Stimulated activated naive CD8-positive, alpha-beta T cell treated with anti-CD3 and anti-CD28 coated beads, Interleukin-15, Interleukin-2, amounts not matched to agents 100 ng/mL and 50 ng/mL, for 24 hours (primary cell): ENCODE results near the gene F2.

Experiments used
- H3K27ac Mint-ChIP-seq: one replicate; pipeline ENCODE4 v1.8.0; 2021; ENCODE audit warnings: mild to moderate bottlenecking, mixed read lengths
- H3K27me3 Mint-ChIP-seq: one replicate; pipeline ENCODE4 v1.8.0; 2021; ENCODE audit warnings: mixed read lengths
- H3K36me3 Mint-ChIP-seq: one replicate; pipeline ENCODE4 v1.8.0; 2021; ENCODE audit warnings: low read depth, mixed read lengths
- H3K4me1 Mint-ChIP-seq: one replicate; pipeline ENCODE4 v1.8.0; 2021; ENCODE audit warnings: low read depth, mixed read lengths
- H3K4me3 Mint-ChIP-seq: one replicate; pipeline ENCODE4 v1.8.0; 2021; ENCODE audit warnings: mild to moderate bottlenecking, mixed read lengths
- H3K9me3 Mint-ChIP-seq: one replicate; pipeline ENCODE4 v1.8.0; 2021; ENCODE audit warnings: mixed read lengths

Gene F2

GRCh38 chr11:46719543-46720218 is 668 bp downstream of the F2 start:
- Mint-ChIP-seq H3K27ac (no peak overlapping the region), H3K4me3 (no peak overlapping the region), H3K36me3 (no peaks in the 10 kb centered on the region), H3K4me1 (no peaks in the 10 kb centered on the region), H3K9me3 (no peaks in the 10 kb centered on the region), H3K27me3 (no peaks in the 10 kb centered on the region)

GRCh38 chr11:46721286-46721685 is 2.3 kb downstream of the F2 start:
- Mint-ChIP-seq H3K36me3 (no peaks in the 10 kb centered on the region), H3K27ac (no peak overlapping the region), H3K27me3 (no peaks in the 10 kb centered on the region), H3K4me1 (no peaks in the 10 kb centered on the region), H3K4me3 (no peak overlapping the region), H3K9me3 (no peaks in the 10 kb centered on the region)

- H3K36me3 Mint-ChIP-seq = no peaks in the 10 kb centered on the region
Observed at GRCh38 chr11:46722566-46723358, 3.7 kb downstream of the F2 start.

GRCh38 chr11:46723359-46723680 is 4.3 kb downstream of the F2 start:
- no peaks in the 10 kb centered on the region for H3K36me3 Mint-ChIP-seq

More at GRCh38 chr11:46722566-46723358, 3.7 kb downstream of the F2 start:
- H3K9me3 Mint-ChIP-seq = no peaks in the 10 kb centered on the region
- no peak overlapping the region for H3K27ac Mint-ChIP-seq
- H3K27me3 Mint-ChIP-seq = no peaks in the 10 kb centered on the region
- no peak overlapping the region for H3K4me3 Mint-ChIP-seq
- no peaks in the 10 kb centered on the region for H3K4me1 Mint-ChIP-seq

DNA sequence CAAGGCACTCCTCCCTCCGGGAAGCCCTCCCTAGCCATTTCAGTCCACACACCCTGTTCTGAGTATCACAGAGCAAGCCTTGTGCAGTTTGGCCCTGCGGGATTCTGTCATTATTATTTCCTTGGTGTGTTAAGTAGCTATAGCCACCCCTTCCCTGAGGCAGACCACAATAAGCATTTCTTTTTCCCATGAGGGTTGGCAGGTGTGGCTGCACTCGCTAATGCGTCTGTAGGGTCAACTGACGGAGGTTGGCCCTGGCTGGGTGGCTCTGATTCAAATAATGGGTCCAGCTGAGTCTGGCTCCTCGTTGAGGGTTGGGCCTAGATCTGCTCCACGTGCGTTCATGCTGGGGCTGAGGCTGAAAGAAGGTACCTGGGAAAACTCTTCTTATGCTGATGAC is 5.1 kb downstream of the F2 start:
- no peaks in the 10 kb centered on the region for H3K9me3 Mint-ChIP-seq
- no peak overlapping the region for H3K27ac Mint-ChIP-seq
- no peaks in the 10 kb centered on the region for H3K4me1 Mint-ChIP-seq
- H3K4me3 Mint-ChIP-seq = no peak overlapping the region
- H3K27me3 Mint-ChIP-seq = no peaks in the 10 kb centered on the region
- no peaks in the 10 kb centered on the region for H3K36me3 Mint-ChIP-seq

More at GRCh38 chr11:46723359-46723680, 4.3 kb downstream of the F2 start:
- H3K4me3 Mint-ChIP-seq = no peak overlapping the region
- no peaks in the 10 kb centered on the region for H3K4me1 Mint-ChIP-seq
- no peak overlapping the region for H3K27ac Mint-ChIP-seq
- no peaks in the 10 kb centered on the region for H3K9me3 Mint-ChIP-seq
- no peaks in the 10 kb centered on the region for H3K27me3 Mint-ChIP-seq

- Mint-ChIP-seq H3K4me3 (no peak overlapping the region), H3K27me3 (no peaks in the 10 kb centered on the region), H3K27ac (no peak overlapping the region), H3K4me1 (no peaks in the 10 kb centered on the region), H3K9me3 (no peaks in the 10 kb centered on the region), H3K36me3 (no peaks in the 10 kb centered on the region)
Observed at GRCh38 chr11:46725338-46726205, 6.6 kb downstream of the F2 start.

DNA sequence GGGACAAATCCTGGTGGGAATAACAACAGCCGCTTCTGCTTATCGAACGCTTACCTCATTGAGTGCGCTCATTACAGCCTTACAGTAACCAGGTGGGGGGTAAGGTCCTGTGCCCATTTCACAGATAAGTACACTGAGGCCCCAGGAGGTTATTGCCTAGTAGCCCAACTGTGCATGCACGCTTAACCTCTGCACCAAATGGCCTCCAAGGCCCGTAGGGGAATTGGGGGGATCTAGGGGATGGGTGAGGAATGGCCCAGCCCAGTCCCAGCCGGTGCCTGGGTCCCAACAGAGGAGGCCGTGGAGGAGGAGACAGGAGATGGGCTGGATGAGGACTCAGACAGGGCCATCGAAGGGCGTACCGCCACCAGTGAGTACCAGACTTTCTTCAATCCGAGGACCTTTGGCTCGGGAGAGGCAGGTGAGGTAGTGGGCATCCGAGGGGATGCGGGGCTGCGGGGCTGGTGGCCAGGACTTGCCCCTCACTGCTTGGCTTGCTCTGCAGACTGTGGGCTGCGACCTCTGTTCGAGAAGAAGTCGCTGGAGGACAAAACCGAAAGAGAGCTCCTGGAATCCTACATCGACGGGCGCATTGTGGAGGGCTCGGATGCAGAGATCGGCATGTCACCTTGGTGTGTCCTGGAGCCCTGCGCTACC is 7.3 kb downstream of the F2 start:
- no peak overlapping the region for H3K27ac Mint-ChIP-seq
- no peaks in the 10 kb centered on the region for H3K36me3 Mint-ChIP-seq
- no peaks in the 10 kb centered on the region for H3K9me3 Mint-ChIP-seq
- H3K4me1 Mint-ChIP-seq = no peaks in the 10 kb centered on the region
- H3K27me3 Mint-ChIP-seq = no peaks in the 10 kb centered on the region
- no peak overlapping the region for H3K4me3 Mint-ChIP-seq

- Mint-ChIP-seq H3K27me3 (no peaks in the 10 kb centered on the region), H3K36me3 (no peaks in the 10 kb centered on the region), H3K4me3 (no peak overlapping the region), H3K9me3 (no peaks in the 10 kb centered on the region), H3K27ac (no peak overlapping the region), H3K4me1 (no peaks in the 10 kb centered on the region)
Observed at GRCh38 chr11:46727952-46728658, 9.1 kb downstream of the F2 start.

DNA sequence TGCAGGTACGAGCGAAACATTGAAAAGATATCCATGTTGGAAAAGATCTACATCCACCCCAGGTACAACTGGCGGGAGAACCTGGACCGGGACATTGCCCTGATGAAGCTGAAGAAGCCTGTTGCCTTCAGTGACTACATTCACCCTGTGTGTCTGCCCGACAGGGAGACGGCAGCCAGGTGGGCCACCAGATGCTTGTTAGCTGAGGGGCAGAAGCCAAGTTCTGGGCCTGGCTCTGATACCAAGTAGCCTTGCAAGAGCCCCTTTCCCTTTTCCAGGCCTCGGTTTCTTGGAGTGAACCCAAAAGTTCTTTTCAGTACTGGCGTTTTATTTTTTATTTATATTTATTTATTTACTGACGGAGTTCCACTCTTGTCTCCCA is 9.6 kb downstream of the F2 start:
- H3K36me3 Mint-ChIP-seq = no peaks in the 10 kb centered on the region
- H3K4me1 Mint-ChIP-seq = no peaks in the 10 kb centered on the region
- no peak overlapping the region for H3K27ac Mint-ChIP-seq
- H3K9me3 Mint-ChIP-seq = no peaks in the 10 kb centered on the region
- H3K4me3 Mint-ChIP-seq = no peak overlapping the region
- no peaks in the 10 kb centered on the region for H3K27me3 Mint-ChIP-seq

DNA sequence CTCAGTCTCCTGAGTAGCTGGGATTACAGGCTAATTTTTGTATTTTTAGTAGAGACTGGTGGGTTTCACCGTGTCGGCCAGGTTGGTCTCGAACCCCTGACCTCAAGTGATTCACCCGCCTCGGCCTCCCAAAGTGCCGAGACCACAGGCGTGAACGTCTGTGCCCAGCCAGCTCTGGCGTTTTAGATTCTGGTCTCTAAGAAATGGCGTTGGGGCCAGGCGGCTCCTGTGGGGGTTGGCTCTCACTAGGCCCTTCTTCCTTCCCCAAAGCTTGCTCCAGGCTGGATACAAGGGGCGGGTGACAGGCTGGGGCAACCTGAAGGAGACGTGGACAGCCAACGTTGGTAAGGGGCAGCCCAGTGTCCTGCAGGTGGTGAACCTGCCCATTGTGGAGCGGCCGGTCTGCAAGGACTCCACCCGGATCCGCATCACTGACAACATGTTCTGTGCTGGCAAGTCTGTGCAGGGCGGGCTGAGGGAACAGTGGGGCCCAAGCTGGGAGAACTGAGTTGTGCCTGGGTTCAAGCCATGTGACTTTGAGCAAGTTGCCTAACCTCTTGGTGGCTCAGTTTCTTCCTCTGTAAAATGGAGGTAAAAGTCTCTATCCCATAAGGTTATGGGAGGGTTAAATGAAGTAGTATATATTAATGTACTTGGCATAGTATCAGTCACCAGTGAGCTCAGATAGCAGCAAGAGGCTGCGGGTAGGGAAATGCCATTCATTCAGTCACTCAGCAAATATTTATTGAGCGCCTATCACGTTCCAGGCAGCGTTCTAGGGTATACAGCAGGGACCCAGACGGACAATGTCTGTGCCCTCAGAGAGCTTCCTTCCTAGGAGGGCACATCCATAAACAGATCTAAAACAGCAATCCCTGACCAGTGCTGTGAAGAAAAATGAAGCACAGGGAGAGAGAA is 10.4 kb downstream of the F2 start:
- Mint-ChIP-seq H3K27me3 (no peaks in the 10 kb centered on the region), H3K4me3 (no peak overlapping the region), H3K27ac (no peak overlapping the region), H3K9me3 (no peaks in the 10 kb centered on the region), H3K4me1 (no peaks in the 10 kb centered on the region), H3K36me3 (no peaks in the 10 kb centered on the region)

DNA sequence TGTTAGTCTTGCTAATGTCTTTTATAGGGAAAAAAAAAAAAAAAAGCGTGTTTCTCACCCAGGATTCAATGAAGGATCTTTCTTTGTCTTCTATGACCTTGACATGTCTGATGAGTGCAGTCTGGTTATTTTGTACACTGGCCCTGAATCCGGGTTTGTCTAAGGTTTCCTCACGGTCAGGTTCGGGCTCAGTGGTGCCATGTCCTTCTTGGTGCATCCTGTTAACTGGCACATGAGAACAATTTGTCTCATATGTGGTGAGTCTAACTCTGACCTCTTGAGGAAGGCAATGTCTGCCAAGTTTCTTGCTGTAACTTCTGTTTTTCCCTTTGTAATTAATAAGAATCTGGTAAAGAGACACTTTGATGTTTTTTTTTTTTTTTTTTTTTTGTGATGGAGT is 12.5 kb downstream of the F2 start:
- Mint-ChIP-seq H3K4me1 (no peaks in the 10 kb centered on the region), H3K9me3 (no peaks in the 10 kb centered on the region), H3K4me3 (no peak overlapping the region), H3K27ac (no peak overlapping the region), H3K27me3 (no peaks in the 10 kb centered on the region), H3K36me3 (no peaks in the 10 kb centered on the region)

DNA sequence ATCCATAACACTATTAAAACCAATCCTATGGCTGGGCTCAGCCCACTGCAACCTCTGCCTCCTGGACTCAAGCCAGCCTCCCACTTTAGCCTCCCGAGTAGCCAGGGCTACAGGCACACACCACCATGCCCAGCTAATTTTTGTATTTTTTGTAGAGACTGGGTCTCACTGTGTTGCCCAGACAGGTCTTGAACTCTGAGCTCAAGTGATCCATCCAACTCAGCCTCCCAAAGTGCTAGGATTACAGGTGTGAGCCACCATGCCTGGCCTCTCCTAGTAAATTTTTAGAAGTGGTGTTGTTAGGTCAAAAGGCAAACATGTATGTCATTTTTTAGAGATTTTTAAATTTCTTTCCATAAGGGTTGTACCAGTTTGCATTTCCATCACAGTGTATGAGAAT is 14.2 kb downstream of the F2 start:
- H3K9me3 Mint-ChIP-seq = no peaks in the 10 kb centered on the region
- no peaks in the 10 kb centered on the region for H3K4me1 Mint-ChIP-seq
- H3K4me3 Mint-ChIP-seq = no peak overlapping the region
- no peaks in the 10 kb centered on the region for H3K36me3 Mint-ChIP-seq
- H3K27ac Mint-ChIP-seq = no peak overlapping the region
- H3K27me3 Mint-ChIP-seq = no peaks in the 10 kb centered on the region

GRCh38 chr11:46736146-46736545 is 17.1 kb downstream of the F2 start:
- no peaks in the 10 kb centered on the region for H3K9me3 Mint-ChIP-seq
- H3K4me3 Mint-ChIP-seq = no peak overlapping the region
- peaks cover 4% of the 10 kb centered on the region for H3K36me3 Mint-ChIP-seq
- no peaks in the 10 kb centered on the region for H3K27me3 Mint-ChIP-seq
- H3K27ac Mint-ChIP-seq = no peak overlapping the region
- no peaks in the 10 kb centered on the region for H3K4me1 Mint-ChIP-seq
